ENCODE measurements around the gene NTNG1. TPM values are rescaled to one million over a fixed set of nuclear protein-coding genes. Genes with fewer than 3 reads are reported as not detected.

NTNG1 gene
- total and polyA plus RNA-seq, 10 of the 15 experiments (the other 5 are each of a cell fraction or from before 2014, with no cell fraction given) = 0.18 to 2.3 (median 1.1) TPM; not detected in 1

DNA sequence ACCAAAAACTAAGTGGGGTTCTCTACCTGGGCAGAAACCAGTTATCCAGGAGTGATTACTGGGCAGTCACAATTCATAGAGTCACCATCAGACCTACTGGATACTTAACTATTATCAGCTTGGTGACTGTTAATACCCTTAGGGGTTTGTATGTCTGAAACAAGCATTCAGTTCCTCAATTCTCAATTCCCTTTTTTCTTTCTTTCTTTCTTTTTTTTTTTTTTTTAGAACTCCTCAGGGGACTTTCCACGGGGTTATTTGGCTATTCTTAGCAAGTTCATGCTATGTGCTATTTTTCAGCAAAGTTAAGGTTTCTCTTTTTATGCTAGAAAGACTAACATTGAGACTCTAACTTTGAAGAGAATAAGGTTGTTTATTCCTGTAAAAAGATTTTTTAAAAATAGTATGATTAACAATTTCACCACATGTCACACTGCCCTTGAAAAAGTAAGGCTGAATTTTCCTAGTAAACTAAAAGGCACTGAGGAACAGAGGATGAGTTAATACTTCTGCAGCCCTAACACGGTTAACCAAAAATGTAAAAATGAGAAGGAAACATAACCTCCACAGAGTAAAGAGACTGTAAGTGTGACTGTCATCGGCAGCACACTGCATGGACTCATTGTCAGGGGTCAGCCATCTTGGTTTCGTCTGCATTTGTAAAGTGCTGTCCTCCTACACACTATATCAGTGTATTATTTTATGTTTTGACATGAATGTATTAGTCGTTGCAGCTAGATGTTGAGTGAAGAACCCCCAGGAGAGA is 310.2 kb downstream of the NTNG1 start (continued):
- no peak for TF ChIP-seq E2F8 (IDR thresholded peaks at IDR 0.05; ENCODE audit: low read depth, partially characterized antibody)
- TF ChIP-seq, protein P1, sequence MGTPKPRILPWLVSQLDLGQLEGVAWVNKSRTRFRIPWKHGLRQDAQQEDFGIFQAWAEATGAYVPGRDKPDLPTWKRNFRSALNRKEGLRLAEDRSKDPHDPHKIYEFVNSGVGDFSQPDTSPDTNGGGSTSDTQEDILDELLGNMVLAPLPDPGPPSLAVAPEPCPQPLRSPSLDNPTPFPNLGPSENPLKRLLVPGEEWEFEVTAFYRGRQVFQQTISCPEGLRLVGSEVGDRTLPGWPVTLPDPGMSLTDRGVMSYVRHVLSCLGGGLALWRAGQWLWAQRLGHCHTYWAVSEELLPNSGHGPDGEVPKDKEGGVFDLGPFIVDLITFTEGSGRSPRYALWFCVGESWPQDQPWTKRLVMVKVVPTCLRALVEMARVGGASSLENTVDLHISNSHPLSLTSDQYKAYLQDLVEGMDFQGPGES (IDR thresholded peaks at IDR 0.05) = no peak
- TF ChIP-seq ASH2L (IDR thresholded peaks at IDR 0.05; ENCODE audit: borderline replicate concordance, low read depth) = peak; percentile 69; the same call in 1 of the 2 replicates
- TF ChIP-seq TCF12 (IDR thresholded peaks at IDR 0.05; ENCODE audit: low read depth, low read length) = no peak
- TF ChIP-seq, protein P2, sequence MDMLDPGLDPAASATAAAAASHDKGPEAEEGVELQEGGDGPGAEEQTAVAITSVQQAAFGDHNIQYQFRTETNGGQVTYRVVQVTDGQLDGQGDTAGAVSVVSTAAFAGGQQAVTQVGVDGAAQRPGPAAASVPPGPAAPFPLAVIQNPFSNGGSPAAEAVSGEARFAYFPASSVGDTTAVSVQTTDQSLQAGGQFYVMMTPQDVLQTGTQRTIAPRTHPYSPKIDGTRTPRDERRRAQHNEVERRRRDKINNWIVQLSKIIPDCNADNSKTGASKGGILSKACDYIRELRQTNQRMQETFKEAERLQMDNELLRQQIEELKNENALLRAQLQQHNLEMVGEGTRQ (IDR thresholded peaks at IDR 0.05; ENCODE audit: borderline replicate concordance, low read depth, low read length) = no peak
- TF ChIP-seq ZNF622 (IDR thresholded peaks at IDR 0.05) = no peak
- TF ChIP-seq SMAD5 (IDR thresholded peaks at IDR 0.05; ENCODE audit: low read depth) = no peak
- TF ChIP-seq IKZF2 (IDR thresholded peaks at IDR 0.05) = peak; percentile 94 to 96
- TF ChIP-seq MXI1 (IDR thresholded peaks at IDR 0.05; ENCODE audit: low read depth, low read length) = peak; percentile 13; the same call in 1 of the 2 replicates
- no peak for TF ChIP-seq SIX5 (IDR thresholded peaks at IDR 0.05; ENCODE audit: low read depth, low read length, severe bottlenecking)
- TF ChIP-seq, protein P3, sequence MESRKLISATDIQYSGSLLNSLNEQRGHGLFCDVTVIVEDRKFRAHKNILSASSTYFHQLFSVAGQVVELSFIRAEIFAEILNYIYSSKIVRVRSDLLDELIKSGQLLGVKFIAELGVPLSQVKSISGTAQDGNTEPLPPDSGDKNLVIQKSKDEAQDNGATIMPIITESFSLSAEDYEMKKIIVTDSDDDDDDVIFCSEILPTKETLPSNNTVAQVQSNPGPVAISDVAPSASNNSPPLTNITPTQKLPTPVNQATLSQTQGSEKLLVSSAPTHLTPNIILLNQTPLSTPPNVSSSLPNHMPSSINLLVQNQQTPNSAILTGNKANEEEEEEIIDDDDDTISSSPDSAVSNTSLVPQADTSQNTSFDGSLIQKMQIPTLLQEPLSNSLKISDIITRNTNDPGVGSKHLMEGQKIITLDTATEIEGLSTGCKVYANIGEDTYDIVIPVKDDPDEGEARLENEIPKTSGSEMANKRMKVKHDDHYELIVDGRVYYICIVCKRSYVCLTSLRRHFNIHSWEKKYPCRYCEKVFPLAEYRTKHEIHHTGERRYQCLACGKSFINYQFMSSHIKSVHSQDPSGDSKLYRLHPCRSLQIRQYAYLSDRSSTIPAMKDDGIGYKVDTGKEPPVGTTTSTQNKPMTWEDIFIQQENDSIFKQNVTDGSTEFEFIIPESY (IDR thresholded peaks at IDR 0.05) = no peak
- no peak for TF ChIP-seq EZH2 (IDR thresholded peaks at IDR 0.05; ENCODE audit: borderline replicate concordance, control insufficient read depth, low read depth, low read length)
- TF ChIP-seq, protein P4, sequence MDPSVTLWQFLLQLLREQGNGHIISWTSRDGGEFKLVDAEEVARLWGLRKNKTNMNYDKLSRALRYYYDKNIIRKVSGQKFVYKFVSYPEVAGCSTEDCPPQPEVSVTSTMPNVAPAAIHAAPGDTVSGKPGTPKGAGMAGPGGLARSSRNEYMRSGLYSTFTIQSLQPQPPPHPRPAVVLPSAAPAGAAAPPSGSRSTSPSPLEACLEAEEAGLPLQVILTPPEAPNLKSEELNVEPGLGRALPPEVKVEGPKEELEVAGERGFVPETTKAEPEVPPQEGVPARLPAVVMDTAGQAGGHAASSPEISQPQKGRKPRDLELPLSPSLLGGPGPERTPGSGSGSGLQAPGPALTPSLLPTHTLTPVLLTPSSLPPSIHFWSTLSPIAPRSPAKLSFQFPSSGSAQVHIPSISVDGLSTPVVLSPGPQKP (IDR thresholded peaks at IDR 0.05; ENCODE audit: low read depth, low read length) = no peak
- TF ChIP-seq, protein P5, sequence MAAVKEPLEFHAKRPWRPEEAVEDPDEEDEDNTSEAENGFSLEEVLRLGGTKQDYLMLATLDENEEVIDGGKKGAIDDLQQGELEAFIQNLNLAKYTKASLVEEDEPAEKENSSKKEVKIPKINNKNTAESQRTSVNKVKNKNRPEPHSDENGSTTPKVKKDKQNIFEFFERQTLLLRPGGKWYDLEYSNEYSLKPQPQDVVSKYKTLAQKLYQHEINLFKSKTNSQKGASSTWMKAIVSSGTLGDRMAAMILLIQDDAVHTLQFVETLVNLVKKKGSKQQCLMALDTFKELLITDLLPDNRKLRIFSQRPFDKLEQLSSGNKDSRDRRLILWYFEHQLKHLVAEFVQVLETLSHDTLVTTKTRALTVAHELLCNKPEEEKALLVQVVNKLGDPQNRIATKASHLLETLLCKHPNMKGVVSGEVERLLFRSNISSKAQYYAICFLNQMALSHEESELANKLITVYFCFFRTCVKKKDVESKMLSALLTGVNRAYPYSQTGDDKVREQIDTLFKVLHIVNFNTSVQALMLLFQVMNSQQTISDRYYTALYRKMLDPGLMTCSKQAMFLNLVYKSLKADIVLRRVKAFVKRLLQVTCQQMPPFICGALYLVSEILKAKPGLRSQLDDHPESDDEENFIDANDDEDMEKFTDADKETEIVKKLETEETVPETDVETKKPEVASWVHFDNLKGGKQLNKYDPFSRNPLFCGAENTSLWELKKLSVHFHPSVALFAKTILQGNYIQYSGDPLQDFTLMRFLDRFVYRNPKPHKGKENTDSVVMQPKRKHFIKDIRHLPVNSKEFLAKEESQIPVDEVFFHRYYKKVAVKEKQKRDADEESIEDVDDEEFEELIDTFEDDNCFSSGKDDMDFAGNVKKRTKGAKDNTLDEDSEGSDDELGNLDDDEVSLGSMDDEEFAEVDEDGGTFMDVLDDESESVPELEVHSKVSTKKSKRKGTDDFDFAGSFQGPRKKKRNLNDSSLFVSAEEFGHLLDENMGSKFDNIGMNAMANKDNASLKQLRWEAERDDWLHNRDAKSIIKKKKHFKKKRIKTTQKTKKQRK (IDR thresholded peaks at IDR 0.05; ENCODE audit: low read depth, low read length) = no peak
